Pericardium fibroblast (primary cell): ENCODE results near the gene ANXA7. TPM values are rescaled to one million over a fixed set of nuclear protein-coding genes. Genes with fewer than 3 reads are reported as not detected.

Experiments used
- total RNA-seq: library from RNA; depleted of rRNA; stranded (reverse); fragments of >200 nt; gene quantifications from 2 replicates; pipeline ENCODE4 v1.2.3, GENCODE V29; 2015

ANXA7 gene
- total RNA-seq: 42.5 and 60.6 TPM in 2 replicates

GRCh38 chr10:73413528-73414229 is at the start of gene ANXA7:
ANXA7 (minus strand) TSS chr10:73414058; CDS start chr10:73400856, 13,202 bp downstream.

GRCh38 chr10:73433538-73433867 is 19.6 kb upstream of the ANXA7 start, which contains the start of gene MSS51:
MSS51 (minus strand) TSS chr10:73433561; CDS start chr10:73428284, 5,277 bp downstream.

GRCh38 chr10:73358331-73359279 is 55.3 kb downstream of the ANXA7 start, which contains the start of gene CFAP70:
CFAP70 (minus strand) TSS chr10:73358864; CDS start chr10:73354796, 4,068 bp downstream.

Other genes starting within 250 kb of the ANXA7 start
- 16.7 and 28.7 TPM in 2 replicates for gene ECD, start 246.1 kb downstream of the ANXA7 start, total RNA-seq
- gene FAM149B1, start 245.9 kb downstream of the ANXA7 start, total RNA-seq: 7.1 and 14.7 TPM in 2 replicates
- 8.6 and 13.1 TPM in 2 replicates for gene DNAJC9, start 166.8 kb downstream of the ANXA7 start, total RNA-seq
- 31.1 and 33.4 TPM in 2 replicates for gene MRPS16, start 161.4 kb downstream of the ANXA7 start, total RNA-seq
- 0.23 and 0.94 TPM in 2 replicates for gene CFAP70, start 55.2 kb downstream of the ANXA7 start, total RNA-seq
- 0.09 and 0.35 TPM in 2 replicates for gene MSS51, start 19.5 kb upstream of the ANXA7 start, total RNA-seq
- 17.9 and 25.8 TPM in 2 replicates for gene PPP3CB, start 82.0 kb upstream of the ANXA7 start, total RNA-seq
- gene USP54, start 177.3 kb upstream of the ANXA7 start, total RNA-seq: 5.1 and 11.8 TPM in 2 replicates
- not detected in 2 replicates for gene MYOZ1, start 227.4 kb upstream of the ANXA7 start, total RNA-seq
- gene SYNPO2L, start 242.0 kb upstream of the ANXA7 start, total RNA-seq: 0.68 and 0.93 TPM in 2 replicates